ENCODE data around the gene PTPRJ. TPM values are rescaled to one million over a fixed set of nuclear protein-coding genes. Genes with fewer than 3 reads are reported as not detected.

Gene PTPRJ
- polyA plus RNA-seq, 3 donors: 10.0 to 36.4 (median 14.6) TPM

DNA sequence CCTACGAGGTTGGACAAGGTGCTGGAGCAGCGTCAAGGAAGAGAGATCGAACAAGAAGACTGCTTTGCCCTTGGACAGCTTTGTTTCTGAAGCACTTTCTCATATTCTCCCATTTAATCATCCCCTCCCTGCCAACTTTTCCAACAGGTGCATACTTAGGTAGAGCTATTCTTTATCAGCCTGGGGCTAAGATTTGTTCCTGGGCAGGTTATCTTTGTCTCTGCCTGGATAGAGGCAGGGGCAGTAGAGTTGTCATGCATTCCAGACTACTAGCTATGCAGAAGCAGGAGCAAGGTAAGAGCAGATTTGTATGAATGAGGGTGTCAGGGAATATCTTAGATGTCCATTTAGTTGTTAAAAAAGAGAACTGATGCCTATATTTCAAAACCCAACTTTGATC is 82.3 kb downstream of the PTPRJ start:
- Mint-ChIP-seq H3K9me3 (peaks cover 0 to 2% (median 0%) of the 10 kb centered on the region in 7 donors), H3K27me3 (ENCODE audit: low read depth in 3 of 3) (no peaks in the 10 kb centered on the region), H3K36me3 (peaks cover 19 to 38% of the 10 kb centered on the region in 2 donors), H3K4me1 (peaks cover 74% of the 10 kb centered on the region), H3K27ac (peak overlapping the region; percentile 57 to 90 (median 88)), H3K4me3 (no peak overlapping the region)
- Histone ChIP-seq H3K27ac (ENCODE audit: low read depth in 1 of 2, low read length in 2 of 2) (peak overlapping the region in 1 of 2 donors; percentile 62), H3K79me2 (ENCODE audit: insufficient read depth, low read length) (peaks cover 87% of the 10 kb centered on the region), H3K4me1 (ENCODE audit: control insufficient read depth in 1 of 2, insufficient read depth in 2 of 2, low read length in 2 of 2) (peaks cover 55 to 80% of the 10 kb centered on the region in 2 donors), H3K9me3 (replicated peaks in 1 of 2; ENCODE audit: control insufficient read depth in 1 of 2, insufficient read depth in 1 of 2, low read length in 2 of 2) (no peaks in the 10 kb centered on the region), H3K36me3 (replicated peaks in 1 of 2; ENCODE audit: control insufficient read depth in 1 of 2, insufficient read depth in 2 of 2, low read length in 2 of 2) (no peaks in the 10 kb centered on the region), H3K4me2 (replicated peaks; ENCODE audit: extremely low read depth, low read length, poor library complexity, severe bottlenecking) (no peak overlapping the region), H3K9ac (ENCODE audit: insufficient read depth, low read length, poor library complexity, severe bottlenecking) (no peak overlapping the region), H2AFZ (ENCODE audit: insufficient read depth, low read depth, low read length, poor library complexity, severe bottlenecking) (no peak overlapping the region), H3K27me3 (ENCODE audit: control insufficient read depth in 2 of 2, insufficient read depth in 2 of 2, low read length in 2 of 2) (no peaks in the 10 kb centered on the region), H4K20me1 (ENCODE audit: insufficient read depth, low read length) (peaks cover 96% of the 10 kb centered on the region), H3K4me3 (replicated peaks in 1 of 3; ENCODE audit: low read depth in 2 of 3, low read length in 3 of 3) (no peak overlapping the region)
- intact Hi-C loops (cut with micrococcal nuclease): loop anchor here in 1 of 2 donors (10.0 kb wide), 1 partner anchor 48 kb away; no protein-coding TSS in a partner anchor
- TF ChIP-seq, protein P1, sequence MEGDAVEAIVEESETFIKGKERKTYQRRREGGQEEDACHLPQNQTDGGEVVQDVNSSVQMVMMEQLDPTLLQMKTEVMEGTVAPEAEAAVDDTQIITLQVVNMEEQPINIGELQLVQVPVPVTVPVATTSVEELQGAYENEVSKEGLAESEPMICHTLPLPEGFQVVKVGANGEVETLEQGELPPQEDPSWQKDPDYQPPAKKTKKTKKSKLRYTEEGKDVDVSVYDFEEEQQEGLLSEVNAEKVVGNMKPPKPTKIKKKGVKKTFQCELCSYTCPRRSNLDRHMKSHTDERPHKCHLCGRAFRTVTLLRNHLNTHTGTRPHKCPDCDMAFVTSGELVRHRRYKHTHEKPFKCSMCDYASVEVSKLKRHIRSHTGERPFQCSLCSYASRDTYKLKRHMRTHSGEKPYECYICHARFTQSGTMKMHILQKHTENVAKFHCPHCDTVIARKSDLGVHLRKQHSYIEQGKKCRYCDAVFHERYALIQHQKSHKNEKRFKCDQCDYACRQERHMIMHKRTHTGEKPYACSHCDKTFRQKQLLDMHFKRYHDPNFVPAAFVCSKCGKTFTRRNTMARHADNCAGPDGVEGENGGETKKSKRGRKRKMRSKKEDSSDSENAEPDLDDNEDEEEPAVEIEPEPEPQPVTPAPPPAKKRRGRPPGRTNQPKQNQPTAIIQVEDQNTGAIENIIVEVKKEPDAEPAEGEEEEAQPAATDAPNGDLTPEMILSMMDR (IDR thresholded peaks at IDR 0.05): no peak
- no peak for DNase-seq
- WGBS (ENCODE audit: insufficient coverage): no CpG with 5 or more reads among the region's 3 CpGs

DNA sequence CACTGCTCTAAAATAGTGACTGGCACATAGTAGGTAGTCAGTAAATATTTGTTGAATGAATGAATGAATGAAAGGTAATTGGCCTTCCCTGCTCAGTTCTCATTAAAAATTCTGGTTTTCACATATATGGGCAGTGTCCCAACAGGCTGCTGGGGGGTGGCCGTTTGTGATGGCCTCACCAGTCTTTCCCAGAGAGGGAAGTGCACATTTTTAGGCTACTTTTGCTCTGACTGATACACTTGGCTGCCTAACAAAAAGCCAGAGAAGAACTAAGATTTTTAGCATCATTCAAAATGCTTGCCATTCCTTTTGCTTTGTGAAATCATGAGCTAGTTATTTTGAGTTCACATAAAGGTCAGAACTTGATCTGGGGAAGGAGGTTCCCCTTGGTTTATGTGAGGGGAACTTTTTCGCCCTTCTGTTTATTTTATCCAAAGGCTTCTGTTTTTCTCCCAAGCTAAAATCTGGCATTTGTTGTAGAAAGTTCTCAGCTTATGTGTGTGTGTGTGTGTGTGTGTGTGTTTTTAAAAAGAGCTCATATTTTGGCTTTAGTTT is 83.1 kb downstream of the PTPRJ start:
- H3K27ac ChIP-seq (ENCODE audit: low read depth in 1 of 2, low read length in 2 of 2): peak overlapping the region; percentile 47 to 62
- peaks cover 2% of the 10 kb centered on the region in 2 donors for H3K36me3 ChIP-seq (replicated peaks in 1 of 2; ENCODE audit: control insufficient read depth in 1 of 2, insufficient read depth in 2 of 2, low read length in 2 of 2)
- Mint-ChIP-seq H3K9me3 (peaks cover 0 to 2% (median 0%) of the 10 kb centered on the region in 7 donors), H3K4me3 (peak overlapping the region; percentile 1 to 71), H3K27me3 (ENCODE audit: low read depth in 3 of 3) (no peaks in the 10 kb centered on the region), H3K4me1 (peaks cover 74% of the 10 kb centered on the region), H3K36me3 (peaks cover 20 to 37% of the 10 kb centered on the region in 2 donors), H3K27ac (peak overlapping the region; percentile 84 to 90 (median 88))
- peak overlapping the region; percentile 5 for H3K9ac ChIP-seq (ENCODE audit: insufficient read depth, low read length, poor library complexity, severe bottlenecking)
- no peak overlapping the region for H2AFZ ChIP-seq (ENCODE audit: insufficient read depth, low read depth, low read length, poor library complexity, severe bottlenecking)
- TF ChIP-seq, protein P1 (IDR thresholded peaks at IDR 0.05): no peak
- peaks cover 96% of the 10 kb centered on the region for H4K20me1 ChIP-seq (ENCODE audit: insufficient read depth, low read length)
- DNase-seq: peak; percentile 40 to 58 (median 47)
- peak overlapping the region; percentile 41 for H3K4me2 ChIP-seq (replicated peaks; ENCODE audit: extremely low read depth, low read length, poor library complexity, severe bottlenecking)
- H3K9me3 ChIP-seq (replicated peaks in 1 of 2; ENCODE audit: control insufficient read depth in 1 of 2, insufficient read depth in 1 of 2, low read length in 2 of 2): no peaks in the 10 kb centered on the region
- H3K4me3 ChIP-seq (replicated peaks in 1 of 3; ENCODE audit: low read depth in 2 of 3, low read length in 3 of 3): peak overlapping the region in 1 of 3 experiments; percentile 46
- 0% methylated on average over 1 of the region's 2 CpGs for WGBS (ENCODE audit: insufficient coverage)
- peaks cover 87% of the 10 kb centered on the region for H3K79me2 ChIP-seq (ENCODE audit: insufficient read depth, low read length)
- no peaks in the 10 kb centered on the region for H3K27me3 ChIP-seq (ENCODE audit: control insufficient read depth in 2 of 2, insufficient read depth in 2 of 2, low read length in 2 of 2)
- intact Hi-C loops (cut with micrococcal nuclease): loop anchor here in 1 of 2 donors (10.0 kb wide), 1 partner anchor 49 kb away; no protein-coding TSS in a partner anchor
- H3K4me1 ChIP-seq (ENCODE audit: control insufficient read depth in 1 of 2, insufficient read depth in 2 of 2, low read length in 2 of 2): peaks cover 63 to 80% of the 10 kb centered on the region in 2 donors
